ENCODE results near the gene RNF5. TPM values are rescaled to one million over a fixed set of nuclear protein-coding genes. Genes with fewer than 3 reads are reported as not detected.

Gene RNF5
- total RNA-seq, 2 experiments from 2014 or later = 60.8 to 63.8 TPM

- Mint-ChIP-seq H3K36me3 (no peaks in the 10 kb centered on the region), H3K27me3 (peaks cover 30% of the 10 kb centered on the region), H3K9me3 (no peaks in the 10 kb centered on the region), H3K4me1 (ENCODE audit: low read depth) (peaks cover 17% of the 10 kb centered on the region), H3K27ac (no peak overlapping the region), H3K4me3 (no peak overlapping the region)
- no peak for DNase-seq
- ChIA-PET CTCF (no interaction called here), POLR2A (interaction anchor here (0.5 kb wide), 1 partner anchor 48 kb away, joined by 3 read pairs; no protein-coding TSS in a partner anchor)
- intact Hi-C loops (cut with micrococcal nuclease) = no loop called here
Observed at GRCh38 chr6:32146687-32147086, 31.5 kb upstream of the RNF5 start.

GRCh38 chr6:32147401-32148132 is 30.6 kb upstream of the RNF5 start:
- intact Hi-C loops (cut with micrococcal nuclease) = loop anchor here (1.0 to 2.0 kb wide), 2 partner anchors 19 to 47 kb away; partner anchors contain the start of gene ATF6B
- Mint-ChIP-seq H3K27me3 (peaks cover 30% of the 10 kb centered on the region), H3K4me3 (no peak overlapping the region), H3K36me3 (no peaks in the 10 kb centered on the region), H3K4me1 (ENCODE audit: low read depth) (peaks cover 20% of the 10 kb centered on the region), H3K9me3 (no peaks in the 10 kb centered on the region), H3K27ac (no peak overlapping the region)
- DNase-seq = no peak
- ChIA-PET POLR2A (interaction anchor here (1.5 kb wide), 1 partner anchor 45 kb away, joined by 3 read pairs; no protein-coding TSS in a partner anchor), CTCF (interaction anchor here (0.7 to 1.5 kb wide), 3 partner anchors 19 to 98 kb away, joined by 3 to 4 read pairs (median 4); no protein-coding TSS in a partner anchor)

GRCh38 chr6:32148289-32149091 is 29.7 kb upstream of the RNF5 start:
- intact Hi-C loops (cut with micrococcal nuclease) = loop anchor here (1.0 to 2.0 kb wide), 2 partner anchors 20 to 46 kb away; partner anchors contain the start of gene ATF6B
- H3K9me3 Mint-ChIP-seq = no peaks in the 10 kb centered on the region
- peaks cover 28% of the 10 kb centered on the region for H3K4me1 Mint-ChIP-seq (ENCODE audit: low read depth)
- no peaks in the 10 kb centered on the region for H3K36me3 Mint-ChIP-seq
- ChIA-PET POLR2A (interaction anchor here (1.5 kb wide), 1 partner anchor 44 kb away, joined by 3 read pairs; no protein-coding TSS in a partner anchor), CTCF (interaction anchor here (0.7 to 1.5 kb wide), 5 partner anchors 10 to 97 kb away, joined by 3 to 5 read pairs (median 4); no protein-coding TSS in a partner anchor)
- H3K27ac Mint-ChIP-seq = no peak overlapping the region
- DNase-seq = peak; percentile 87
- H3K4me3 Mint-ChIP-seq = peak overlapping the region; percentile 76
- peaks cover 30% of the 10 kb centered on the region for H3K27me3 Mint-ChIP-seq

- H3K27me3 Mint-ChIP-seq = peaks cover 30% of the 10 kb centered on the region
- H3K27ac Mint-ChIP-seq = no peak overlapping the region
- H3K4me3 Mint-ChIP-seq = peak overlapping the region; percentile 76
- DNase-seq = peak; percentile 22
- H3K36me3 Mint-ChIP-seq = peaks cover 3% of the 10 kb centered on the region
- no peaks in the 10 kb centered on the region for H3K9me3 Mint-ChIP-seq
- H3K4me1 Mint-ChIP-seq (ENCODE audit: low read depth) = peaks cover 29% of the 10 kb centered on the region
- intact Hi-C loops (cut with micrococcal nuclease) = loop anchor here (2.0 kb wide), 1 partner anchor 46 kb away; no protein-coding TSS in a partner anchor
- ChIA-PET CTCF (interaction anchor here (0.9 to 1.5 kb wide), 3 partner anchors 10 to 46 kb away, joined by 3 to 5 read pairs (median 4); no protein-coding TSS in a partner anchor), POLR2A (interaction anchor here (1.5 kb wide), 1 partner anchor 44 kb away, joined by 3 read pairs; no protein-coding TSS in a partner anchor)
Observed at GRCh38 chr6:32149092-32149755, 29.0 kb upstream of the RNF5 start.

GRCh38 chr6:32149932-32150870 is 28.0 kb upstream of the RNF5 start:
- H3K27ac Mint-ChIP-seq = peak overlapping the region; percentile 26
- H3K36me3 Mint-ChIP-seq = peaks cover 3% of the 10 kb centered on the region
- POLR2A ChIA-PET = no interaction called here
- no peak overlapping the region for H3K4me3 Mint-ChIP-seq
- H3K4me1 Mint-ChIP-seq (ENCODE audit: low read depth) = peaks cover 37% of the 10 kb centered on the region
- no peaks in the 10 kb centered on the region for H3K9me3 Mint-ChIP-seq
- intact Hi-C loops (cut with micrococcal nuclease) = loop anchor here (2.0 kb wide), 1 partner anchor 45 kb away; no protein-coding TSS in a partner anchor
- no peak for DNase-seq
- H3K27me3 Mint-ChIP-seq = peaks cover 30% of the 10 kb centered on the region
- CTCF ChIA-PET = no interaction called here

GRCh38 chr6:32151181-32151862 is 26.9 kb upstream of the RNF5 start:
- no peaks in the 10 kb centered on the region for H3K9me3 Mint-ChIP-seq
- H3K27ac Mint-ChIP-seq = no peak overlapping the region
- intact Hi-C loops (cut with micrococcal nuclease) = no loop called here
- POLR2A ChIA-PET = interaction anchor here (0.6 kb wide), 1 partner anchor 46 kb away, joined by 3 read pairs; no protein-coding TSS in a partner anchor
- peaks cover 30% of the 10 kb centered on the region for H3K27me3 Mint-ChIP-seq
- peaks cover 3% of the 10 kb centered on the region for H3K36me3 Mint-ChIP-seq
- CTCF ChIA-PET = interaction anchor here (1.7 to 1.8 kb wide), 2 partner anchors 33 to 44 kb away, joined by 6 to 7 read pairs; no protein-coding TSS in a partner anchor
- DNase-seq = no peak
- no peak overlapping the region for H3K4me3 Mint-ChIP-seq
- H3K4me1 Mint-ChIP-seq (ENCODE audit: low read depth) = peaks cover 41% of the 10 kb centered on the region

- H3K9me3 Mint-ChIP-seq = no peaks in the 10 kb centered on the region
- intact Hi-C loops (cut with micrococcal nuclease) = no loop called here
- H3K4me3 Mint-ChIP-seq = no peak within 1 kb of the TSS
- H3K4me1 Mint-ChIP-seq (ENCODE audit: low read depth) = peaks cover 41% of the 10 kb centered on the region
- peaks cover 30% of the 10 kb centered on the region for H3K27me3 Mint-ChIP-seq
- ChIA-PET POLR2A (interaction anchor here (0.6 kb wide), 1 partner anchor 17 kb away, joined by 3 read pairs; no protein-coding TSS in a partner anchor), CTCF (interaction anchor here (1.7 to 1.8 kb wide), 2 partner anchors 33 to 43 kb away, joined by 6 to 7 read pairs; no protein-coding TSS in a partner anchor)
- DNase-seq = no peak
- no peak within 1 kb of the TSS for H3K27ac Mint-ChIP-seq
- peaks cover 3% of the 10 kb centered on the region for H3K36me3 Mint-ChIP-seq
Observed at GRCh38 chr6:32151863-32152768, 26.1 kb upstream of the RNF5 start, which contains the start of gene PRRT1. Gene PRRT1 (minus strand): TSS chr6:32151939. CDS start chr6:32151827, 112 bp downstream.

- intact Hi-C loops (cut with micrococcal nuclease) = no loop called here
- DNase-seq = no peak
- Mint-ChIP-seq H3K36me3 (peaks cover 10% of the 10 kb centered on the region), H3K27me3 (peaks cover 24% of the 10 kb centered on the region), H3K27ac (no peak overlapping the region), H3K4me1 (ENCODE audit: low read depth) (peaks cover 41% of the 10 kb centered on the region), H3K4me3 (peak overlapping the region; percentile 98), H3K9me3 (no peaks in the 10 kb centered on the region)
- ChIA-PET CTCF (interaction anchor here (1.7 to 1.8 kb wide), 2 partner anchors 34 to 42 kb away, joined by 6 to 7 read pairs; no protein-coding TSS in a partner anchor), POLR2A (interaction anchor here (0.6 kb wide), 1 partner anchor 18 kb away, joined by 3 read pairs; no protein-coding TSS in a partner anchor)
Observed at GRCh38 chr6:32152769-32153563, 25.2 kb upstream of the RNF5 start.

Data from activated CD4-positive, alpha-beta memory T cell treated with anti-CD3 and anti-CD28 coated beads for 36 hours (primary cell).